Small intestine (tissue), 7 donors: ENCODE results near the gene ETFRF1. TPM values are rescaled to one million over a fixed set of nuclear protein-coding genes. Genes with fewer than 3 reads are reported as not detected.
A peak's percentile ranks its signal among the peaks of the same experiment; 100 is the strongest.

Experiments
- DNase-seq, 2 donors: peaks; one replicate each; pipeline versions ENCODE4 v3.0.0 to v3.0.0-alpha.2; 2013
- FAIRE-seq: peaks from 2 replicates; lab custom pipeline; 2012; peaks lifted over from hg19 to GRCh38; lab: Jason Lieb, UNC
- H3K27ac ChIP-seq, 3 donors: one replicate each; pipeline ENCODE4 v1.5.1; 2013; ENCODE audit warnings: low read length in 2 of 3, mild to moderate bottlenecking in 2 of 3, control low read depth in 1 of 3, inconsistent platforms in 1 of 3, low read depth in 1 of 3, moderate library complexity in 1 of 3
- H3K27me3 ChIP-seq, 3 donors: one replicate each; pipeline ENCODE4 v1.6.1; 2013; ENCODE audit warnings: low read length in 3 of 3, inconsistent platforms in 1 of 3; ENCODE audit not compliant: control insufficient read depth in 3 of 3, insufficient read depth in 3 of 3
- H3K36me3 ChIP-seq, 3 donors: one replicate each; pipeline ENCODE4 v1.6.1; 2013; ENCODE audit warnings: low read length in 3 of 3, inconsistent platforms in 1 of 3, low read depth in 1 of 3, mild to moderate bottlenecking in 1 of 3, moderate library complexity in 1 of 3; ENCODE audit not compliant: control insufficient read depth in 3 of 3, insufficient read depth in 2 of 3
- H3K4me1 ChIP-seq, 3 donors: one replicate each; pipeline ENCODE4 v1.6.1; 2013; ENCODE audit warnings: low read length in 2 of 3, inconsistent platforms in 1 of 3, low read depth in 1 of 3, mild to moderate bottlenecking in 1 of 3, moderate library complexity in 1 of 3; ENCODE audit not compliant: control insufficient read depth in 3 of 3, insufficient read depth in 2 of 3
- H3K4me3 ChIP-seq, 3 donors: one replicate each; pipeline ENCODE4 v1.5.1; 2013; ENCODE audit warnings: low read length in 3 of 3, control low read depth in 1 of 3, inconsistent platforms in 1 of 3, low read depth in 1 of 3, mild to moderate bottlenecking in 1 of 3, moderate library complexity in 1 of 3
- H3K9me3 ChIP-seq, 2 donors: one replicate each; pipeline ENCODE4 v1.6.1; 2013; ENCODE audit warnings: low read depth in 1 of 2, low read length in 1 of 2; ENCODE audit not compliant: control insufficient read depth in 2 of 2, insufficient read depth in 1 of 2
- WGBS, 3 donors: extraction: QIAGEN DNeasy Blood & Tissue Kit; methylation state at CpG; one replicate each; pipeline ENCODE4 v1.1.7; 2013; 5-methylcytosine and 5-hydroxymethylcytosine counted together
- polyA plus RNA-seq, 4 donors: library from polyadenylated mRNA; stranded (reverse) in 3 of 4; unstranded in 1 of 4; fragments of 200-250 nt in 3 of 4; fragments of 120-200 nt in 1 of 4; gene quantifications; one replicate each; pipeline versions ENCODE4 v1.2.1 to v1.2.3, GENCODE V29; 2013
- donor health status: healthy with polysubstance abuse.
- donor health status: control.
- donor health status: control.
- donor health status: Bipolar disorder and iron deficiency.
- donor health status: healthy.

The ETFRF1 gene
- polyA plus RNA-seq, 4 donors = 21.8 to 59.6 (median 36.9) TPM

GRCh38 chr12:25194722-25195055 lies 348 bp upstream of the ETFRF1 start:
- no peak for DNase-seq

DNA sequence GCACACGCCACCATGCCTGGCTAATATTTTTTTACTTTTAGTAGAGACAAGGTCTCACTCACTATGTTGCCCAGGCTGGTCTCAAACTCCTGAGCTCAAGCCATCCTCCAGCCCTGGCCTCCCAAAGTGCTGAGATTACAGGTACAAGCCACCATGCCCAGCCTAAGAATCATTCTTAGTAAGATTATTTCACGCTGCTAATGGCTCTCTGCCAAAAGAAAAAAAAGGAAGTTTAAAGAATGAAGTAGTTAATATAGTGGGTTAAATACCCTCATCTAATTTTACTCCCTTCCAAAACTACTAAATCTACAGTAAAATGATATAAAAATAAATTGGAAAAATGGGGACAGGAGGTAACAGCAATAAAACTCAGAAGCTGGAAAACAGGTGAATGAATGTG lies 2.6 kb downstream of the ETFRF1 start:
- peaks cover 0 to 5% (median 0%) of the 10 kb centered on the region in 3 donors for H3K36me3 ChIP-seq
- no peak overlapping the region for H3K27ac ChIP-seq
- H3K4me3 ChIP-seq = no peak overlapping the region
- DNase-seq (no peak), FAIRE-seq (no peak)
- H3K27me3 ChIP-seq = no peaks in the 10 kb centered on the region
- H3K9me3 ChIP-seq = no peaks in the 10 kb centered on the region
- 55 to 66% (median 58%) methylated on average over 2 of the region's 2 CpGs for WGBS, 3 donors
- peaks cover 0 to 16% (median 8%) of the 10 kb centered on the region in 3 donors for H3K4me1 ChIP-seq

More at GRCh38 chr12:25194722-25195055, 348 bp upstream of the ETFRF1 start:
- H3K27me3 ChIP-seq = no peaks in the 10 kb centered on the region
- 7 to 9% (median 8%) methylated on average over 11 of the region's 11 CpGs for WGBS, 3 donors
- H3K9me3 ChIP-seq = no peaks in the 10 kb centered on the region
- H3K4me3 ChIP-seq = peak overlapping the region; percentile 75 to 93 (median 86)
- no peak for FAIRE-seq
- H3K36me3 ChIP-seq = no peaks in the 10 kb centered on the region
- peaks cover 0 to 11% (median 3%) of the 10 kb centered on the region in 3 donors for H3K4me1 ChIP-seq
- peak overlapping the region; percentile 54 to 99 (median 99) for H3K27ac ChIP-seq

- WGBS, 3 donors = 92 to 100% (median 95%) methylated on average over 1 of the region's 1 CpG
- Histone ChIP-seq H3K4me3 (no peak overlapping the region), H3K9me3 (no peaks in the 10 kb centered on the region), H3K27me3 (no peaks in the 10 kb centered on the region), H3K27ac (no peak overlapping the region), H3K4me1 (peaks cover 0 to 13% (median 10%) of the 10 kb centered on the region in 3 donors), H3K36me3 (peaks cover 0 to 5% (median 0%) of the 10 kb centered on the region in 3 donors)
- FAIRE-seq (no peak), DNase-seq (no peak)
Measured at GRCh38 chr12:25200703-25201102, 5.7 kb downstream of the ETFRF1 start.

DNA sequence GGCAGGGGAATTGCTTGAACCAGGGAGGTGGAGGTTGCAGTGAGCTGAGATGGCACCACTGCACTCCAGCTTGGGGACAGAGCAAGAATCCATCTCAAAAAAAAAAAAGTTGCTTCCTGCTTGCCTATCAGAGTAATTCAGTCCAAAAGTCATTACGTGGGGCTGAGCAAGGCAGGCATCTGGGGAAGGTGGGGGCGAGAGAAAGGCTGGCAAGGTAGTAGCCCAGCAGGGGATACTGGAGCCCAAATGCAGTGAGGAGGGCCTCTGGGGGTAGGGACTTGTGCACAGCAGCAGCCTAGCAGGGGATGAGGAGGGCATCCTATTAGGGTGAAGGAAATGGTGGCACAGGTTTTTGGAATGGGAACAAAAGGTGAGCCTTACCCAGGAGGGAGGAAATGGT lies 7.1 kb downstream of the ETFRF1 start:
- no peaks in the 10 kb centered on the region for H3K27me3 ChIP-seq
- DNase-seq (peak; percentile 48 to 54), FAIRE-seq (no peak)
- no peak overlapping the region for H3K4me3 ChIP-seq
- peak overlapping the region in 1 of 3 donors; percentile 16 for H3K27ac ChIP-seq
- WGBS, 3 donors = 24 to 65% (median 37%) methylated on average over 2 of the region's 2 CpGs
- H3K4me1 ChIP-seq = peaks cover 0 to 7% (median 5%) of the 10 kb centered on the region in 3 donors
- H3K9me3 ChIP-seq = no peaks in the 10 kb centered on the region
- H3K36me3 ChIP-seq = peaks cover 0 to 7% (median 0%) of the 10 kb centered on the region in 3 donors

- Histone ChIP-seq H3K27me3 (no peaks in the 10 kb centered on the region), H3K9me3 (no peaks in the 10 kb centered on the region), H3K4me3 (no peak overlapping the region), H3K27ac (no peak overlapping the region), H3K36me3 (peaks cover 0 to 11% (median 2%) of the 10 kb centered on the region in 3 donors), H3K4me1 (peaks cover 0 to 3% (median 3%) of the 10 kb centered on the region in 3 donors)
- FAIRE-seq = no peak
- WGBS, 3 donors = 98 to 99% (median 99%) methylated on average over 6 of the region's 6 CpGs
- DNase-seq = no peak
Measured at GRCh38 chr12:25207411-25207810, 12.4 kb downstream of the ETFRF1 start.

DNA sequence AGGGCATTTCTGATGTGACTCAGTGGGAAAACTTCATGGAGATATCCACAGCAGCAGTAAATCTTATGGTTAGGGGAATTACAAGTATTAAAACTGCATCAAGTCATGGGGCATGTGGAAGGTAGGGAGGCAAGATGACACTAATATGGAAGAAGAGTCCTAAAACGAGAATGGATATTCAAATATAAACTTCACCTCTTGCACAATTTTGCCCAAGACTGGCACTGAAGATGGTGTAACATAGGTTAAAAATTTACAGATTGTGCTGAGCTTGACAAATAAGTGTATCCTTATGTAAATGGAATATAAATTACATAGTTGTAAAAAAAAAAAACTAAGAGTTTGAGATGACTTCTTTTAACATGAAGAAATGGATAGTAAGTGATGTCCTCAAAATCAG lies 12.8 kb downstream of the ETFRF1 start:
- peaks cover 0 to 3% (median 2%) of the 10 kb centered on the region in 3 donors for H3K4me1 ChIP-seq
- 73 to 81% (median 79%) methylated on average over 1 of the region's 1 CpG for WGBS, 3 donors
- no peak for FAIRE-seq
- H3K9me3 ChIP-seq = no peaks in the 10 kb centered on the region
- no peaks in the 10 kb centered on the region for H3K27me3 ChIP-seq
- DNase-seq = no peak
- H3K4me3 ChIP-seq = no peak overlapping the region
- peaks cover 0 to 13% (median 2%) of the 10 kb centered on the region in 3 donors for H3K36me3 ChIP-seq
- peak overlapping the region in 1 of 3 donors; percentile 2 for H3K27ac ChIP-seq

GRCh38 chr12:25208554-25208953 lies 13.5 kb downstream of the ETFRF1 start:
- DNase-seq (peak; percentile 56 to 68), FAIRE-seq (no peak)
- no peaks in the 10 kb centered on the region for H3K27me3 ChIP-seq
- peaks cover 0 to 2% (median 0%) of the 10 kb centered on the region in 3 donors for H3K4me1 ChIP-seq
- H3K9me3 ChIP-seq = no peaks in the 10 kb centered on the region
- WGBS, 3 donors = 24 to 71% (median 52%) methylated on average over 1 of the region's 1 CpG
- H3K27ac ChIP-seq = peak overlapping the region in 1 of 3 donors; percentile 14
- no peak overlapping the region for H3K4me3 ChIP-seq
- H3K36me3 ChIP-seq = peaks cover 0 to 13% (median 2%) of the 10 kb centered on the region in 3 donors

- no peaks in the 10 kb centered on the region for H3K9me3 ChIP-seq
- H3K36me3 ChIP-seq = peaks cover 0 to 19% (median 2%) of the 10 kb centered on the region in 3 donors
- H3K27ac ChIP-seq = no peak overlapping the region
- FAIRE-seq (no peak), DNase-seq (no peak)
- H3K4me1 ChIP-seq = peaks cover 0 to 2% (median 0%) of the 10 kb centered on the region in 3 donors
- H3K4me3 ChIP-seq = no peak overlapping the region
- 93 to 96% (median 94%) methylated on average over 1 of the region's 1 CpG for WGBS, 3 donors
- no peaks in the 10 kb centered on the region for H3K27me3 ChIP-seq
Measured at GRCh38 chr12:25213338-25213737, 18.3 kb downstream of the ETFRF1 start.

GRCh38 chr12:25236190-25236589 lies 41.2 kb downstream of the ETFRF1 start:
- no peak for FAIRE-seq
- WGBS, 3 donors = 52 to 79% (median 75%) methylated on average over 1 of the region's 1 CpG
- no peak overlapping the region for H3K27ac ChIP-seq

More at GRCh38 chr12:25236190-25236589, 41.2 kb downstream of the ETFRF1 start:
- Histone ChIP-seq H3K4me1 (no peaks in the 10 kb centered on the region), H3K9me3 (no peaks in the 10 kb centered on the region), H3K36me3 (peaks cover 0 to 15% (median 4%) of the 10 kb centered on the region in 3 donors), H3K4me3 (no peak overlapping the region), H3K27me3 (no peaks in the 10 kb centered on the region)
- DNase-seq = no peak
